Endothelial cell of umbilical vein (primary cell): ENCODE results near the gene CBLC. TPM values are rescaled to one million over a fixed set of nuclear protein-coding genes. Genes with fewer than 3 reads are reported as not detected.

ENCODE experiments used
- BruUV-seq: library from RNA; stranded (reverse); fragments of 400-500 nt; replicated peaks from 2 replicates; lab custom pipeline; 2021; lab: Mats Ljungman, UMichigan
- CTCF ChIA-PET: fragments of 300-600, 350-600 bp; sonication (Branson Sonifier 250); formaldehyde crosslinking; loops from one replicate; lab custom pipeline; 2021; ENCODE audit warnings: antibody characterized with exemption, inconsistent platforms; lab: Charles Lee
- POLR2A ChIA-PET: fragments of 300-600, 350-600 bp; sonication (Branson Sonifier 250); formaldehyde crosslinking; loops from one replicate; lab custom pipeline; 2021; ENCODE audit warnings: antibody characterized with exemption, inconsistent platforms; lab: Charles Lee
- DNase-seq: peaks from one replicate; pipeline ENCODE4 v3.0.0-alpha.2; 2011; ENCODE audit warnings: low read depth, low spot score
- FAIRE-seq: peaks from 2 replicates; lab custom pipeline; 2011; peaks lifted over from hg19 to GRCh38; lab: Jason Lieb, UNC
- H2AFZ ChIP-seq: 2 replicates; pipeline ENCODE4 v1.6.0; 2012; ENCODE audit warnings: low read depth, low read length, control low read depth, inconsistent platforms
- H3K27ac ChIP-seq: 2 replicates; pipeline ENCODE4 v1.5.1; 2011; ENCODE audit warnings: low read depth, mild to moderate bottlenecking, control low read depth, low read length, moderate library complexity; ENCODE audit not compliant: insufficient read depth
- H3K27me3 ChIP-seq, 2 experiments: 2 replicates each; pipeline versions ENCODE4 v1.6.0 to v1.6.1; 2011; ENCODE audit warnings: low read length in 2 of 2, mixed read lengths in 1 of 2; ENCODE audit not compliant: control insufficient read depth in 2 of 2, insufficient read depth in 2 of 2
- H3K36me3 ChIP-seq, 2 experiments: 2 replicates in 1 of 2; 3 replicates in 1 of 2; pipeline ENCODE4 v1.5.1; 2011; ENCODE audit warnings: low read length in 2 of 2, mild to moderate bottlenecking in 1 of 2, moderate library complexity in 1 of 2; ENCODE audit not compliant: control insufficient read depth in 2 of 2, insufficient read depth in 2 of 2; ENCODE audit errors: extremely low read depth in 1 of 2
- H3K4me1 ChIP-seq: 3 replicates; pipeline ENCODE4 v1.5.1; 2011; ENCODE audit warnings: mild to moderate bottlenecking, low read length; ENCODE audit not compliant: control insufficient read depth, insufficient read depth; ENCODE audit errors: extremely low read depth
- H3K4me2 ChIP-seq: 2 replicates; pipeline ENCODE4 v1.6.1; 2011; ENCODE audit warnings: low read length, control low read depth, mixed read lengths; ENCODE audit not compliant: insufficient read depth
- H3K4me3 ChIP-seq, 3 experiments: fragments of 200-600 bp in 1 of 3; sonication (generic), shearing (Covaris generic) in 1 of 3; replicated peaks in 1 of 3; 2 replicates each; pipeline ENCODE4 v1.5.1; 2011 to 2016; ENCODE audit warnings: control low read depth in 3 of 3, low read length in 3 of 3, mild to moderate bottlenecking in 2 of 3, inconsistent platforms in 1 of 3, low read depth in 1 of 3, moderate library complexity in 1 of 3; ENCODE audit not compliant: insufficient read depth in 1 of 3
- H3K79me2 ChIP-seq: 2 replicates; pipeline ENCODE4 v1.6.0; 2012; ENCODE audit warnings: low read length, inconsistent platforms; ENCODE audit not compliant: control insufficient read depth, insufficient read depth
- H3K9ac ChIP-seq: replicated peaks from 2 replicates; pipeline ENCODE3; 2011; ENCODE audit warnings: low read length, control low read depth; ENCODE audit not compliant: insufficient read depth; ENCODE audit errors: extremely low read depth
- H3K9me1 ChIP-seq: replicated peaks from 3 replicates; pipeline ENCODE4 v1.6.0; 2011; ENCODE audit warnings: mild to moderate bottlenecking, low read length; ENCODE audit not compliant: control insufficient read depth, insufficient read depth; ENCODE audit errors: extremely low read depth
- H3K9me3 ChIP-seq: replicated peaks from 2 replicates; pipeline ENCODE4 v1.5.1; 2012; ENCODE audit warnings: low read length, inconsistent platforms; ENCODE audit not compliant: control insufficient read depth, insufficient read depth
- H4K20me1 ChIP-seq: replicated peaks from 2 replicates; pipeline ENCODE3; 2011; ENCODE audit warnings: mild to moderate bottlenecking, low read length; ENCODE audit not compliant: control insufficient read depth, insufficient read depth; ENCODE audit errors: extremely low read depth
- CTCF ChIP-seq, 2 donors: IDR thresholded peaks; 1 replicate in 1 of 2; 2 replicates in 1 of 2; pipeline ENCODE4 v1.5.1; 2011; ENCODE audit warnings: low read length in 2 of 2, mild to moderate bottlenecking in 2 of 2, moderate library complexity in 2 of 2, control low read depth in 1 of 2, inconsistent platforms in 1 of 2, low read depth in 1 of 2; ENCODE audit not compliant: insufficient read depth in 1 of 2; ENCODE audit errors: extremely low read depth in 1 of 2
- EZH2 ChIP-seq: IDR thresholded peaks from 2 replicates; pipeline ENCODE4 v1.6.1; 2012; ENCODE audit warnings: borderline replicate concordance, low read depth, mild to moderate bottlenecking, moderate library complexity, low read length, inconsistent platforms; ENCODE audit not compliant: severe bottlenecking
- FOS ChIP-seq: IDR thresholded peaks from 2 replicates; pipeline ENCODE4 v1.6.1; 2011; ENCODE audit warnings: mild to moderate bottlenecking, low read length, moderate library complexity, borderline replicate concordance; ENCODE audit not compliant: insufficient read depth
- GATA2 ChIP-seq: IDR thresholded peaks from 2 replicates; pipeline ENCODE4 v1.7.0; 2011; ENCODE audit warnings: low read depth, mild to moderate bottlenecking, moderate library complexity, mixed read lengths, low read length; ENCODE audit not compliant: insufficient read length, insufficient read depth
- JUN ChIP-seq: IDR thresholded peaks from 2 replicates; pipeline ENCODE4 v1.6.1; 2011; ENCODE audit warnings: borderline replicate concordance, low read depth; ENCODE audit not compliant: insufficient read length, insufficient read depth
- MAX ChIP-seq: IDR thresholded peaks from 2 replicates; pipeline ENCODE4 v1.6.1; 2011; ENCODE audit not compliant: insufficient read depth, insufficient read length
- MYC ChIP-seq: IDR thresholded peaks from one replicate; pipeline ENCODE4 v1.6.1; 2011; ENCODE audit warnings: mild to moderate bottlenecking, low read depth, low read length
- POLR2A ChIP-seq: IDR thresholded peaks from 2 replicates; pipeline ENCODE4 v1.6.1; 2012; ENCODE audit warnings: low read depth, mild to moderate bottlenecking, control low read depth, low read length
- POLR2AphosphoS5 ChIP-seq: IDR thresholded peaks from 2 replicates; pipeline ENCODE4 v1.6.1; 2012; ENCODE audit warnings: low read depth, mild to moderate bottlenecking, control low read depth, low read length, moderate library complexity; ENCODE audit not compliant: insufficient read depth
- dilution Hi-C: fragments of 300-500 bp; cut with MboI; formaldehyde crosslinking; loops from one replicate; pipeline ENCODE4 v1.15.0; 2019; ENCODE audit warnings: low sequenced_read_pairs; ENCODE audit not compliant: extremely low pct_ligation_motif_present
- intact Hi-C: fragments of 100-400 bp; cut with micrococcal nuclease; formaldehyde crosslinking; loops from one replicate; pipeline ENCODE4 v1.10.0; 2022
- polyA plus RNA-seq, 4 experiments: library from polyadenylated mRNA; depleted of rRNA in 3 of 4; stranded (reverse) in 3 of 4; unstranded in 1 of 4; fragments of >200 nt; gene quantifications; 2 replicates each; pipeline versions ENCODE4 v1.2.1 to v1.2.3, GENCODE V29; 2011 to 2012; ENCODE audit warnings: missing spikeins in 1 of 4
- total RNA-seq: library from RNA; stranded (reverse); gene quantifications from 2 replicates; pipeline ENCODE4 v1.2.3, GENCODE V29; 2021

The CBLC gene
- total and polyA plus RNA-seq, 2 donors (not counting 3 experiments of a cell fraction or from before 2014, with no cell fraction given), result 0.04 TPM; not detected in 1

- dilution Hi-C loops, result no loop called here
These were observed 46.6 kb upstream of the CBLC start for GRCh38 chr19:44731081-44731480.

More at GRCh38 chr19:44731081-44731480, 46.6 kb upstream of the CBLC start:
- FAIRE-seq (no peak), DNase-seq (no peak)
- CTCF ChIA-PET, result interaction anchor here (1.4 to 15.8 kb wide), 4 partner anchors 11 to 160 kb away, joined by 4 to 688 read pairs (median 5); partner anchors contain the start of gene CBLC
- Histone ChIP-seq H4K20me1 (no peaks in the 10 kb centered on the region), H3K27ac (no peak overlapping the region), H3K4me2 (no peak overlapping the region), H3K4me3 (no peak overlapping the region), H2AFZ (no peak overlapping the region), H3K9ac (no peak overlapping the region), H3K36me3 (no peaks in the 10 kb centered on the region), H3K79me2 (no peaks in the 10 kb centered on the region), H3K9me3 (no peaks in the 10 kb centered on the region), H3K4me1 (no peaks in the 10 kb centered on the region), H3K9me1 (no peaks in the 10 kb centered on the region), H3K27me3 (no peaks in the 10 kb centered on the region)
- BruUV-seq, result no TSS peak
- POLR2A ChIA-PET, result no interaction called here
- intact Hi-C loops, result no loop called here
- TF ChIP-seq FOS, result no peak
- no peak for TF ChIP-seq MAX
- no peak for TF ChIP-seq CTCF (IDR thresholded peaks at IDR 0.05; ENCODE audit: extremely low read depth in 1 of 2, insufficient read depth in 1 of 2, low read depth in 1 of 2, low read length in 2 of 2)
- no peak for TF ChIP-seq MYC
- no peak for TF ChIP-seq POLR2A
- no peak for TF ChIP-seq GATA2
- TF ChIP-seq EZH2, result no peak
- TF ChIP-seq JUN, result no peak
- no peak for TF ChIP-seq POLR2AphosphoS5
